ENCODE results near the gene ARSG.
"Not testable (repeated sequence)": the region's sequence is repeated elsewhere in the genome, so short reads cannot be mapped to it uniquely, and the experiment has no call there.

DNA sequence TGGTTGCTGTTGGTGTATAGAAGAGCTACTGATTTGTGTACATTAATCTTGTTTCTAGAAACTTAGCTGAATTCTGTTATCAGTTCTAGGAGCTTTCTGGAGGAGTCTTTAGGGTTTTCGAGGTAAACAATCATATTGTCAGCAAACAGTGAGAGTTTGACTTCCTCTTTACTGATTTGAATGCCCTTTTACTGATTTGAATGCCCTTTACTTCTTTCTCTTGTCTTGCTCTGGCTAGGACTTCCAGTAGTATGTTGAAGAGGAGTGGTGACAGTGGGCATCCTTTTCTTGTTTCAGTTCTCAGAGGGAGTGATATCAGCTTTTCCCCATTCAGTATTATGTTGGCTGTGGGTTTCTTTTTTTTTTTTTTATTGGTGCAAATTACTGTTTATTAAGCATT, 116.4 kb downstream of the ARSG start:
- TF ChIP-seq, protein P1, sequence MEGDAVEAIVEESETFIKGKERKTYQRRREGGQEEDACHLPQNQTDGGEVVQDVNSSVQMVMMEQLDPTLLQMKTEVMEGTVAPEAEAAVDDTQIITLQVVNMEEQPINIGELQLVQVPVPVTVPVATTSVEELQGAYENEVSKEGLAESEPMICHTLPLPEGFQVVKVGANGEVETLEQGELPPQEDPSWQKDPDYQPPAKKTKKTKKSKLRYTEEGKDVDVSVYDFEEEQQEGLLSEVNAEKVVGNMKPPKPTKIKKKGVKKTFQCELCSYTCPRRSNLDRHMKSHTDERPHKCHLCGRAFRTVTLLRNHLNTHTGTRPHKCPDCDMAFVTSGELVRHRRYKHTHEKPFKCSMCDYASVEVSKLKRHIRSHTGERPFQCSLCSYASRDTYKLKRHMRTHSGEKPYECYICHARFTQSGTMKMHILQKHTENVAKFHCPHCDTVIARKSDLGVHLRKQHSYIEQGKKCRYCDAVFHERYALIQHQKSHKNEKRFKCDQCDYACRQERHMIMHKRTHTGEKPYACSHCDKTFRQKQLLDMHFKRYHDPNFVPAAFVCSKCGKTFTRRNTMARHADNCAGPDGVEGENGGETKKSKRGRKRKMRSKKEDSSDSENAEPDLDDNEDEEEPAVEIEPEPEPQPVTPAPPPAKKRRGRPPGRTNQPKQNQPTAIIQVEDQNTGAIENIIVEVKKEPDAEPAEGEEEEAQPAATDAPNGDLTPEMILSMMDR (IDR thresholded peaks at IDR 0.05; ENCODE audit: low read depth, low read length, missing input control), result not testable (repeated sequence)
- not testable (repeated sequence) for TF ChIP-seq GABPA (IDR thresholded peaks at IDR 0.05 in 1 of 2, conservative IDR thresholded peaks at IDR 0.05 in 1 of 2); RAD21 (IDR thresholded peaks at IDR 0.05); FOXA2 (IDR thresholded peaks at IDR 0.05); TAF1 (conservative IDR thresholded peaks at IDR 0.05); HNF4G (IDR thresholded peaks at IDR 0.05); EGR1 (IDR thresholded peaks at IDR 0.05; ENCODE audit: low read depth in 2 of 2)
- TF ChIP-seq, protein P2, sequence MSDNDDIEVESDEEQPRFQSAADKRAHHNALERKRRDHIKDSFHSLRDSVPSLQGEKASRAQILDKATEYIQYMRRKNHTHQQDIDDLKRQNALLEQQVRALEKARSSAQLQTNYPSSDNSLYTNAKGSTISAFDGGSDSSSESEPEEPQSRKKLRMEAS (IDR thresholded peaks at IDR 0.05), result not testable (repeated sequence)
- TF ChIP-seq, protein P3, sequence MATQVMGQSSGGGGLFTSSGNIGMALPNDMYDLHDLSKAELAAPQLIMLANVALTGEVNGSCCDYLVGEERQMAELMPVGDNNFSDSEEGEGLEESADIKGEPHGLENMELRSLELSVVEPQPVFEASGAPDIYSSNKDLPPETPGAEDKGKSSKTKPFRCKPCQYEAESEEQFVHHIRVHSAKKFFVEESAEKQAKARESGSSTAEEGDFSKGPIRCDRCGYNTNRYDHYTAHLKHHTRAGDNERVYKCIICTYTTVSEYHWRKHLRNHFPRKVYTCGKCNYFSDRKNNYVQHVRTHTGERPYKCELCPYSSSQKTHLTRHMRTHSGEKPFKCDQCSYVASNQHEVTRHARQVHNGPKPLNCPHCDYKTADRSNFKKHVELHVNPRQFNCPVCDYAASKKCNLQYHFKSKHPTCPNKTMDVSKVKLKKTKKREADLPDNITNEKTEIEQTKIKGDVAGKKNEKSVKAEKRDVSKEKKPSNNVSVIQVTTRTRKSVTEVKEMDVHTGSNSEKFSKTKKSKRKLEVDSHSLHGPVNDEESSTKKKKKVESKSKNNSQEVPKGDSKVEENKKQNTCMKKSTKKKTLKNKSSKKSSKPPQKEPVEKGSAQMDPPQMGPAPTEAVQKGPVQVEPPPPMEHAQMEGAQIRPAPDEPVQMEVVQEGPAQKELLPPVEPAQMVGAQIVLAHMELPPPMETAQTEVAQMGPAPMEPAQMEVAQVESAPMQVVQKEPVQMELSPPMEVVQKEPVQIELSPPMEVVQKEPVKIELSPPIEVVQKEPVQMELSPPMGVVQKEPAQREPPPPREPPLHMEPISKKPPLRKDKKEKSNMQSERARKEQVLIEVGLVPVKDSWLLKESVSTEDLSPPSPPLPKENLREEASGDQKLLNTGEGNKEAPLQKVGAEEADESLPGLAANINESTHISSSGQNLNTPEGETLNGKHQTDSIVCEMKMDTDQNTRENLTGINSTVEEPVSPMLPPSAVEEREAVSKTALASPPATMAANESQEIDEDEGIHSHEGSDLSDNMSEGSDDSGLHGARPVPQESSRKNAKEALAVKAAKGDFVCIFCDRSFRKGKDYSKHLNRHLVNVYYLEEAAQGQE (IDR thresholded peaks at IDR 0.05), result not testable (repeated sequence)
